Gastroesophageal sphincter (tissue), 3 donors: ENCODE results near the gene CDH24.

Experiments used
- EP300 ChIP-seq: sonication (generic); formaldehyde crosslinking; IDR thresholded peaks from one replicate; pipeline ENCODE4 v1.6.1; 2017; ENCODE audit warnings: antibody characterized with exemption, mild to moderate bottlenecking
- POLR2A ChIP-seq, 2 donors: fragments of 450-650 bp; IDR thresholded peaks; one replicate each; pipeline ENCODE4 v1.6.1; 2017; ENCODE audit warnings: antibody characterized with exemption in 2 of 2, mild to moderate bottlenecking in 2 of 2, moderate library complexity in 1 of 2
- TF ChIP-seq, protein P1 (sequence below), 4 experiments: fragments of 200-600 bp in 2 of 4; fragments of 450-650 bp in 2 of 4; sonication (generic) in 1 of 4; IDR thresholded peaks; one replicate each; pipeline ENCODE4 v1.5.1; 2017 to 2019; ENCODE audit warnings: antibody characterized with exemption in 4 of 4, mild to moderate bottlenecking in 2 of 4, moderate library complexity in 2 of 4

DNA sequence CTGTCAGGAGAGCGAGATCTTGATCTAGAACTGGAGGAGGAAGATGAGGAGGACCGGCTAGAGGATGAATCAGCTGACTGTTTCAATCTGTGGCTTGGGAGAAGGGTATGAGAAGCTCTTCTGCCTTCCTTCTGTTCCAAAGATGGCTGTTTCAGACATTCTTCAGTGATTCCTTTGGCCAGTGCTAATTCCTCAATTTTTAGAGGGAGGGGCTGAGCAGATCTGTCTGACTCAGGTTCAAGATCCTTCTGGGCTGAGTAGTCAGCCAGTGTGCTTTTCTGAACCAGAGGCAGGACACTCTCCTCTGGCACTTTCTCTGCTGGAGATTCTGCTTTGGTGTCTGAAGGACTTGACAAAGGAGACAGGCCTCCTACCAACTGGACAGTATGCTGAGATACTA is 22.4 kb upstream of the CDH24 start:
- TF ChIP-seq EP300 (no peak), POLR2A (IDR thresholded peaks at IDR 0.05) (no peak)
- TF ChIP-seq, protein P1, sequence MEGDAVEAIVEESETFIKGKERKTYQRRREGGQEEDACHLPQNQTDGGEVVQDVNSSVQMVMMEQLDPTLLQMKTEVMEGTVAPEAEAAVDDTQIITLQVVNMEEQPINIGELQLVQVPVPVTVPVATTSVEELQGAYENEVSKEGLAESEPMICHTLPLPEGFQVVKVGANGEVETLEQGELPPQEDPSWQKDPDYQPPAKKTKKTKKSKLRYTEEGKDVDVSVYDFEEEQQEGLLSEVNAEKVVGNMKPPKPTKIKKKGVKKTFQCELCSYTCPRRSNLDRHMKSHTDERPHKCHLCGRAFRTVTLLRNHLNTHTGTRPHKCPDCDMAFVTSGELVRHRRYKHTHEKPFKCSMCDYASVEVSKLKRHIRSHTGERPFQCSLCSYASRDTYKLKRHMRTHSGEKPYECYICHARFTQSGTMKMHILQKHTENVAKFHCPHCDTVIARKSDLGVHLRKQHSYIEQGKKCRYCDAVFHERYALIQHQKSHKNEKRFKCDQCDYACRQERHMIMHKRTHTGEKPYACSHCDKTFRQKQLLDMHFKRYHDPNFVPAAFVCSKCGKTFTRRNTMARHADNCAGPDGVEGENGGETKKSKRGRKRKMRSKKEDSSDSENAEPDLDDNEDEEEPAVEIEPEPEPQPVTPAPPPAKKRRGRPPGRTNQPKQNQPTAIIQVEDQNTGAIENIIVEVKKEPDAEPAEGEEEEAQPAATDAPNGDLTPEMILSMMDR (IDR thresholded peaks at IDR 0.05), result no peak
